EH (cell line): ENCODE measurements around the gene HEATR5B.
"Not testable (repeated sequence)": the region's sequence is repeated elsewhere in the genome, so short reads cannot be mapped to it uniquely, and the experiment has no call there.

Source experiments
- DNase-seq: peaks from one replicate; pipeline ENCODE4 v3.0.0-alpha.2; 2015; ENCODE audit warnings: low read depth

The HEATR5B gene

DNA sequence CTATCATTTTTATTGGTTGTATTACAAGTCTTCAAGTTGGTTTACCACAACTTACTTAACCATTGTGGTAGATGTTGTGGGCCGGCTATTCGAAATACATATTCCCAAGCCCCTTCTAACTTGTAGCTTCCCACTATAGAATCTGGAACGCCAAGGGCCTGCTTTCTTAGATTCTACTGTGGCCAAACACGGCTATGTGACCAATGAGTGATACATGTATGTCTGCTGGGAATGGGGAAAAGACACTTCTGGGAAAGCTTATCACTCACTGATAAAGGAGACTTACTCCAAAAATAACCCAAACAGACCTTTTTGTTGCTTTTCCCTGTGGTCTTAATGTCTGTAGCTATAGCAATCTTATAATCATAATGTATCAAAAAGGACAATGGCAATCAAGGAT, 142.3 kb downstream of the HEATR5B start:
- no peak for DNase-seq

GRCh38 chr2:36936526-36936925, 147.6 kb downstream of the HEATR5B start:
- not testable (repeated sequence) for DNase-seq

- not testable (repeated sequence) for DNase-seq
Observed at GRCh38 chr2:36931688-36932087, 152.5 kb downstream of the HEATR5B start.
